Fibroblast of skin of left quadriceps (primary cell): ENCODE results near the gene ADARB2.
"Not testable (repeated sequence)": the region's sequence is repeated elsewhere in the genome, so short reads cannot be mapped to it uniquely, and the experiment has no call there.

ENCODE experiments used
- DNase-seq, 2 experiments: peaks; one replicate each; pipeline ENCODE4 v3.0.0-alpha.2; 2013; ENCODE audit warnings: low read depth in 2 of 2

The ADARB2 gene

GRCh38 chr10:1398116-1398515 lies 339.2 kb downstream of the ADARB2 start:
- not testable (repeated sequence) for DNase-seq

GRCh38 chr10:1396297-1396635 lies 341.1 kb downstream of the ADARB2 start:
- DNase-seq = no peak

- no peak for DNase-seq
Measured at GRCh38 chr10:1395481-1396296, 341.6 kb downstream of the ADARB2 start.

GRCh38 chr10:1395025-1395480 lies 342.3 kb downstream of the ADARB2 start:
- DNase-seq = no peak

DNA sequence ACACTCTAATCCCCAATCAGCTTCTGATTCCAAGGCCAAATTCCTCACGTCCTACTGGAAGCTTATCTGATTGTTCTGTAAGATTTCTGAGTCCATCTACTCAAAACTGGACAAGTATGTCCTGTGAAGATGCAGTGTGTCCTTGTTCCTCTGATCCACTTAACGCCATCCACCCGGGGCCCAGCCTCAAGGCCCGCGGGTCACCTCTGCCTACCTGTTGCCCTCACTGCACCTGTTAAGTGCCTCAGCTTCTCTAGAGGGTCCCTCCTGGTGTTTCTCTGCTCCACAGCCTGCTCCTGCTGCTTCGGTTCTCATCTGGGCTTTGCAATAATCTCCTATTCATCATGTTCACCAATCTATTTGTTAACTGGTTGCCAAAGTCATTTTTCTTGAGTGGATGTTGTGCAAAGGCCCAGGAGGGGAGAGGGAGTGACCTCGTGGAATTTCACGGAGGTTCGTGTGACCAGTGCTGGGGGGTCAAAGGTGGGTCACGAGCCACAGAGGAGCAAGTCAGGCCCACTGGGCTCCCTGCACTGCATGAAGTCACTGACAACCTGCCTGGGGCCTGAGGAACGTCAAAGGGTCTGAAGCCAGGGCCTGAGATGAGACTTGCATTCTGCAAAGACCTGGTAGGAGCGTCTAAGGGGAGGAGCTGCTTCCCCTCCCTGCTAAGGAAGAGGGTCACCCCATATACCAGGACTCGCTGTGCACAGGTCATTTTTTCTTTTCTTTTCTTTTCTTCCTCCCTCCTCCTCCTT lies 343.0 kb downstream of the ADARB2 start:
- no peak for DNase-seq

- no peak for DNase-seq
Measured at GRCh38 chr10:1393481-1393880, 343.8 kb downstream of the ADARB2 start.

DNA sequence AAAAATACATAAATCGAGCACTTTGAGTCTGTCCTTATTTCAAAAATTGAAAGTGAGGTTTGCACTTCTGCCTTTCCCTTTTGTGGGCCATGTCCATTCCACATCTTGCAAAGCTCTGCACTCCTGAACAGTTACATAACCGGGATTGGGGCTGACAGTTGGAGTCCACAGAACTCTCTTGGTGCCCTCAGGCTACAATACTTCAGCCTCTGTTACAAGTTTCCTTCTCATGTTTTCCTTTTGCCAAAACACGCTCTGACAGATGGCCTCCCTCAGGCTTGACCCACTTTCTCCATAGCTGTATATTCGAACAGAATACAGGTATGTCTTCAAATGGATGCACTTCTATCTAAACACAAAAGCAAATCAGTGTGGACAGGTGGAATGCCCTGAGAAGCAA lies 345.2 kb downstream of the ADARB2 start:
- no peak for DNase-seq

- DNase-seq = no peak
Measured at GRCh38 chr10:1390200-1390599, 347.1 kb downstream of the ADARB2 start.

DNA sequence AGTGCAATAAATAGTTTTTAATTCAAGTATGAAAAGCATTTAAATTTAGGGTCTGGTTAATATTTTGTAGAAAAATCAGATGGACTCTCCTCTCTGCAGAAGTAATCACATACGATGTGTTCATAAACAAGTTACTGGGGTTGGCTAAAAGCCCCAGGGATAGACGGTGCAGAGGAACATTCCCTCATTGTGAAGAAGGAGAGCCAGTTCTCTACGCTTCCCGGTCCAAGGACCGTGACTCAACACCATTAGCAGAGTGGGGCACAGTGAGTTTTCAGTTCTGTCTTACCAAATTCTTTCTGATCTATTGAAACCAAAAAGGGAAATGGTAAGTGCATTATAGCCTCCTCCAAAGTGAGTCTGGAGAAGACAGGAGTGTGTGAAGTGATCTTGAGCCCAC lies 353.3 kb downstream of the ADARB2 start:
- no peak for DNase-seq

DNA sequence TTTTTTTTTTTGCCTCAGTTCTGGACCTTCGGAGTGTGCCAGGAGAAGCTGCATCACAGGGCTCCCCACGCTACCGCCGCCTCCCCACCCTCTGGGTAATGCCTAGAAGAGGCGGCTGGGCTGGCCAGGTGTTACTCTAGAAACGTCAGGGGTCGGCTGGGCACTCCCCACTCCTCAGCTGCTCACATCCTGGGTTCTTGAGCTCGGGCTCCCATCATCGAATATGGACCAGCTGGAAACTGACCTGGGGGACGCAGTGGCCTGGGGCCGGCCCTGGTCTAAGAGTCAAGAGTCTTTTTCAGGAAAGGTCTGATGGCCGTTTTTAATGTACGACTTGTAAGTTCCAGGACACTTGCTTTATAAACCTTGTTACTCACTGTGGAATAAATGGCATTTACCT lies 354.6 kb downstream of the ADARB2 start:
- no peak for DNase-seq

- DNase-seq = no peak
Measured at GRCh38 chr10:1381339-1381738, 356.0 kb downstream of the ADARB2 start.

DNA sequence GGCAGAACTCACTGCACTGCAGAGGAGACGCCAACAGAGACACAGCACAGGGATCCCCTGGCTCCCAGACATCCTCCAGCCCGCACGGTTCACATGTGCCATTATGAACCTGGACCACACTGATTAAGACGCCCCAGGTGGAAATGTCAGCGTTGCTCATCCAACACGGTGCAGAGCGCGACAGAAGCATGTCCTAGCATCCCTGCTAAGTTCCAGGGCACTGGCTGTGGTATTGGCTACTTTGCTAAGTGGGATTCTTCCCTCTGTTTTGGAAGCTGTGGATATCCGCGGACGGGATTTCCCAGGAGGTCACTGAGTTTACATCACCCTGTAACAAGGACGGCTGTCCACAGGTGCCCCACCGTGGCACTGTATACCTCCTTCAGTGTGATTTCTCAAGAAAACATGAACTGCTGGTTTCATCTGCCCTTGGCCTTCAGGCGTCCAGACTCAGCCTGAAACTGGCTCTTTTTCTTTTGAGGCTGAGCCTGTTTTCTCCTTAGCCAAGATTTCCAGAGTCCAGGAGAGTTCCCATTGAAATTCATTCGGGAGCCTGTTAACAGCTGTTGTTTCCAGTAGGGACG lies 357.1 kb downstream of the ADARB2 start:
- no peak for DNase-seq

- no peak for DNase-seq
Measured at GRCh38 chr10:1379601-1380000, 357.7 kb downstream of the ADARB2 start.

DNA sequence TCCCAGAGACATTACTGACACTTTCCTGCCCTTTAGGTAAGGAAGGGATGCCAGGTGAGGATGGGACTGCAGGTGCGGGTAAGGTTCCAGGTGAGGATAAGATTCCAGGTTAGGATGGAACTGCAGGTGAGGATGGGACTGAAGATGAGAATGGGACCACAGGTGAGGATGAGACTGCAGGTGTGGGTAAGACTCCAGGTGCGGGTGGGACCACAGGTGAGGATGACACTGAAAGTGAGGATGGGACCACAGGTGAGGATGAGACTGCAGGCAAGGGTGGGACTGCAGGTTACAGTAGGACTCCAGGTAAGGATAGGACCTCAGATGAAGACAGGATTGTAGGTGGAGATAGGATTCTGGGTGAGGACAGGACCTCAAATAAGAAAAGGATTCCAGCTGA lies 358.9 kb downstream of the ADARB2 start:
- no peak for DNase-seq

DNA sequence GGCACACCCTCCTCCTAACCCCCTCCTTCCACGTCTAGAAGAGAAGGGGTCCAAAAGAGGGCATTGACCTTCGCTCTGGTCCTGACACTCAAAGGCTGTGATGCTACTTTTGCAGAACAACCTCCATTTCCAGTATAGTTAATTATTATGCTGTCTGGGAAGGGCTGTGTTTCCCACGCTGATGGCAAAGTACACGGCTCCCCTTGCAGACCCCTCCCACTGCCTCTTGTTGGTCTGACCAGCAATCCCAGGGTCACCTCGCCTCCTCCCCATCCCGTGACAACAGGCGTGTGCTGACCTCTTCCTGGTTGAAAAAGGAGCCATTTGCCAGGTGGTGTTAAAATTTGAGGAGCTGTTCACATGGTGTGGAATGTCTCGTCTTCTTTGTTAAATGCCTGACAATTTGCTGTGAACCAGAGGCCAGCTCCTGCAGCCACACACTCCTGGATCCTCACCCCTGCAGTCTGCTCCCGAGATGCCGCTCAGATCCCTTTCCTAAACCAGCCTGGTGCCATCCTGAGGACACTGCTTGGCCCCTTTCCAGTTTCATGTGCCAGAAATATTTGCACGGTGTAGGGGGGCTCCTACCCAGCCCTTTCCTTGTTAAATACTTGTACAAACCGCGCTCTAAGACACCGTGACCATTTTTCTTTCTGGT lies 359.5 kb downstream of the ADARB2 start:
- DNase-seq = no peak

GRCh38 chr10:1377231-1377630 lies 360.1 kb downstream of the ADARB2 start:
- no peak for DNase-seq

DNA sequence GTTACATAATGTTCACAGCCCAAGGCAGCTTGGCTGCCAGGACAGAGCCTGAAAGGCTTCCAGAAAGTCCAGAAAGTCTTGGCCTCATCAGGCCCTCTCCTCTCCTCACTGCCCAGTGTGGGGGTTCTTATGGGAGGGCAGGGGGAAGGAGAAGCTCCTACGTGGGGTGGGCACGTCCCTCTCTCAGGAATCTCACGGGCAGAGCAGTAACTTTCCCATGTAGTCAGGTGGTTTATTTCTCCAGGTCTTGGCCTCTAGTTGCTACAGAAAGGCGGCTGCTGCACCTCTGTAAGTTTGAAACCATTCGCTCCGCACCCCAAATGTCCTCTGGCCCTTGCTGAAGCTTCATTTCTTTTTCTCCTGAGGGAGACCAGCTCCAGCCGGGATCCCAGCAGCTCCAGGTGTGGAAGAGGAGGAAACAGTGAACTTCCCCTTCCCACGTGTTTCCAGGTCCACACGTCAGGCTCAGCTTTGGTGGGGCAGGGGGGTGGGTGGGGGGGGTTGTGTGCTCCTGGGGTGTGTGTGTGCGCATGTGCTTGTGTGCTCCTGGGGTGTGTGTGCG lies 360.9 kb downstream of the ADARB2 start:
- no peak for DNase-seq

DNA sequence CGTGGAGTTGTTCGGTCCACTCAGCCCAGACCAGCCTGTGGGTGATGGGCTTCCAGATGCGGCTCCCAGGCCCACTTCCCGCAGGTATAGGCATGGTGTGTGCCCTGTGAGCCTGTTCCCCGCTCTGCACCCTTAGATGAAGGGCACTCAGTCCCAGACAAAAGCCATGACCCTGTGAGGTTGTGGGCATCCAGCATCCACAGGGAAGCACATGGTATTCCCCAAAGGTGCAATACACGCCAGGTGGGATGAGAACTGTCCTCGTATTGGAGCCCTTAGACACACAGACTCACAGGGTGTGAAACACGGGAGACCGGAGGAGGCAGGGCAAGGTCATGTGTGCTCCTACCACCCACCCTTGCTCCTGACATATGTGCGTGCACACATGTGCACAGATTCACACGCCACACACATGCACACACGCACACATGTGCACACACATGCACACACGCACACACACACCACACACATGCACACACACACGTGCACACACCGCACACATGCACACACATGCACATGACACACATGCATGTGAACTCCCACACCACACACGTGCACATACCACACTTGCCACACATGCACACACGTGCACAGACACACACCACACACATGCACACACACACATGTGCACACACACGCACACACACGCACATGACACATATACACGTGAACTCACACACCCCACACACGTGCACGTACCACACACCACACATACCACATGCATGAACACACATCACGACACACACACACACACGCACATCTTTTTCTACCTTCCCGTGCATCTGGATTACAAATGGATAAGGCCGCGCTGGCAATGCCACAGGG lies 361.8 kb downstream of the ADARB2 start:
- no peak for DNase-seq

DNA sequence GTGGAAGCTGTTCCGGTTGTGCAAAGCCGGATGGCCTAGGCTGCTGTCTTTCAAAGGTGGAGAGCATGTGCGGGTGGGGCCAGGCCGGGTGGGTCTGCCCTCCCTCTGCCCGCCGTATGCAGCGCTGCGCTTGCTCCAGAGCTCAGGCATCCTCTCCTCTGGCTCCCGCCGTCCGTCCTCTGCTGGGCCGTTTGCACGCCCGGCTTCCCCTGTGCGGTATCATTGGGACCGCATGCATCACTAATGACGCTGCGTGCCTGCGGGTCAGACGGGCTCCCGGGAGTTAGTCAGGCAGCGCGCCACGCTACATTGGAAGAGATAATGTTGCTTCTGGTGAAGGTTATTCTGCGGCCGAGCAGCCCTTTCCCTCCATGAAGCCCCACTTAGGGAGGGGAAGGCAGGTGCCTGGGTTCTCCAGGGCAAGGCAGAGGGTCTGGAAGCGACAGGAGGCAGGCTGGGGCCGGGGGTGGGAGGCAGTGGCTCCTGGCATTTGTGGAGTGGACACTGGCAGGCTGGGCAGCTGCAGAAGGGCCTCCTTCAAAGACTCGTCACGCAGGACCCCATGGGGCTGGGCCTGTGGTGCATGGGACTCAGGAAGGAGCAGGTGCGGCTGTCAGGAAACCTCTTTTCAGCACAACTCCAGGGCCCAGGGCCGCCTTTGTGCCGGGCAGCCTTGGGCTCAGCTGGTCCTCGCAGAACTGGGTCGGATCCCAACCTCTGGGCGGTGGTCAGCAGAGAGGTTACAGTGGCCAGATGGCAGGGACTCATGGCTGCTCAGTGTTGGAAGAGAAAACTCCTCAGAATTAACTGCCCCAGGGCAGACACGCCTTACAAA lies 362.6 kb downstream of the ADARB2 start:
- DNase-seq = no peak

DNA sequence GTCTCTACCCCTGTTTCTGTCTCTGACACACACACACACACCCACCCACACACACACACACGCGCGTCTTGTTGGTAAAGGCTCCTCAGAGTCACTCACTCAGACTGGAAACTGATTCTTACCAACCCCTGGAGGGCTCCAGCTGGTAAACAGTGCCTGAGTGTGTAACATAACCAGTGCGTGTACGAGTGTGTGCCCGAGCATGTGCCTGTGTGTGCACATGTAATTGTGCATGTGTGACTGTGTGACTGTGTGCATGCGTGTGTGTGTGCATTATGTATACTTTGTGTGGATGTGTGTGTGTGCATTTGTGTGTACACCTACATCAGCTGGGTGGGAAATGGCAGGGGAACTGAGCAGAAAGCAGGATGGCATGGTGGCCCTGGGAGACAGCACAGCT lies 364.0 kb downstream of the ADARB2 start:
- no peak for DNase-seq
